MM.1S (cell line): ENCODE measurements around the gene PLXNA2.

Experiments
- DNase-seq: peaks from one replicate; pipeline ENCODE4 v3.0.0-alpha.2; 2015
- H2AFZ ChIP-seq: fragments of 300-600 bp; sonication (generic); 2 replicates; pipeline ENCODE4 v1.6.0; 2016; ENCODE audit warnings: antibody characterized with exemption, low read length
- H3F3A ChIP-seq: fragments of 300-600 bp; sonication (generic); 2 replicates; pipeline ENCODE4 v1.6.1; 2016; ENCODE audit warnings: mild to moderate bottlenecking, antibody characterized with exemption, low read length, moderate library complexity, mixed read lengths; ENCODE audit not compliant: insufficient read depth
- H3K27ac ChIP-seq: fragments of 300-600 bp; sonication (generic); 2 replicates; pipeline ENCODE4 v1.5.1; 2016; ENCODE audit warnings: mild to moderate bottlenecking, low read length
- H3K27me3 ChIP-seq: fragments of 300-600 bp; sonication (generic); replicated peaks from 2 replicates; pipeline ENCODE4 v1.6.0; 2016; ENCODE audit warnings: low read length; ENCODE audit not compliant: insufficient read depth
- H3K36me3 ChIP-seq: fragments of 300-600 bp; sonication (generic); replicated peaks from 2 replicates; pipeline ENCODE4 v1.6.1; 2016; ENCODE audit warnings: mild to moderate bottlenecking, low read length, mixed read lengths; ENCODE audit not compliant: insufficient read depth
- H3K4me1 ChIP-seq: fragments of 300-600 bp; sonication (generic); 2 replicates; pipeline ENCODE4 v1.6.1; 2016; ENCODE audit warnings: low read length, mixed read lengths
- H3K4me2 ChIP-seq: fragments of 300-600 bp; sonication (generic); 2 replicates; pipeline ENCODE4 v1.6.0; 2016; ENCODE audit warnings: low read depth, low read length
- H3K4me3 ChIP-seq: fragments of 300-600 bp; sonication (generic); 2 replicates; pipeline ENCODE4 v1.5.1; 2016; ENCODE audit warnings: low read length, mixed read lengths
- H3K79me2 ChIP-seq: fragments of 300-600 bp; sonication (generic); 2 replicates; pipeline ENCODE4 v1.6.1; 2016; ENCODE audit warnings: mixed run types, low read length, mixed read lengths
- H3K9ac ChIP-seq: fragments of 300-600 bp; sonication (generic); 2 replicates; pipeline ENCODE4 v1.6.1; 2016; ENCODE audit warnings: low read length, mixed read lengths
- H3K9me2 ChIP-seq: fragments of 300-600 bp; sonication (generic); replicated peaks from 2 replicates; pipeline ENCODE4 v1.6.1; 2016; ENCODE audit warnings: mild to moderate bottlenecking, low read length, mixed read lengths; ENCODE audit not compliant: insufficient read depth
- H3K9me3 ChIP-seq: fragments of 300-600 bp; sonication (generic); replicated peaks from 2 replicates; pipeline ENCODE4 v1.6.1; 2016; ENCODE audit warnings: mild to moderate bottlenecking, low read length, mixed read lengths; ENCODE audit not compliant: insufficient read depth
- H4K20me1 ChIP-seq: fragments of 300-600 bp; sonication (generic); 2 replicates; pipeline ENCODE4 v1.6.1; 2016; ENCODE audit warnings: mild to moderate bottlenecking, low read length, moderate library complexity, mixed read lengths; ENCODE audit not compliant: insufficient read depth
- CTCF ChIP-seq: fragments of 300-600 bp; sonication (generic); IDR thresholded peaks from 2 replicates; pipeline ENCODE4 v1.5.1; 2016; ENCODE audit warnings: antibody characterized with exemption, low read length, mixed read lengths
- EZH2 ChIP-seq: fragments of 300-600 bp; sonication (generic); optimal IDR thresholded peaks from 2 replicates; pipeline ENCODE3; 2017; ENCODE audit warnings: low read depth, mild to moderate bottlenecking, antibody characterized with exemption, low read length, mixed read lengths
- EZH2phosphoT487 ChIP-seq: fragments of 300-600 bp; sonication (generic); IDR thresholded peaks from 2 replicates; pipeline ENCODE4 v1.6.1; 2018; ENCODE audit warnings: antibody characterized with exemption, low read length

Gene PLXNA2

GRCh38 chr1:208251911-208252835 lies 8.0 kb upstream of the PLXNA2 start:
- no peaks in the 10 kb centered on the region for H3K36me3 ChIP-seq
- H3K27ac ChIP-seq, result no peak overlapping the region
- no peak overlapping the region for H3K4me3 ChIP-seq
- no peak overlapping the region for H2AFZ ChIP-seq
- peaks cover 18% of the 10 kb centered on the region for H3K4me1 ChIP-seq
- TF ChIP-seq EZH2 (no peak), CTCF (no peak), EZH2phosphoT487 (no peak)
- H4K20me1 ChIP-seq, result no peaks in the 10 kb centered on the region
- H3K9ac ChIP-seq, result no peak overlapping the region
- peaks cover 13% of the 10 kb centered on the region; the same call in 1 of the 2 replicates for H3F3A ChIP-seq
- no peaks in the 10 kb centered on the region for H3K79me2 ChIP-seq
- no peaks in the 10 kb centered on the region for H3K9me2 ChIP-seq
- no peak overlapping the region for H3K4me2 ChIP-seq
- no peak for DNase-seq
- H3K9me3 ChIP-seq, result no peaks in the 10 kb centered on the region
- no peaks in the 10 kb centered on the region for H3K27me3 ChIP-seq

GRCh38 chr1:208251015-208251414 lies 6.8 kb upstream of the PLXNA2 start:
- Histone ChIP-seq H3K9me3 (no peaks in the 10 kb centered on the region), H3K9ac (no peak overlapping the region), H4K20me1 (no peaks in the 10 kb centered on the region), H3K4me2 (no peak overlapping the region), H3K4me3 (no peak overlapping the region), H3K9me2 (no peaks in the 10 kb centered on the region), H3K4me1 (peaks cover 8% of the 10 kb centered on the region), H3K27ac (no peak overlapping the region), H3F3A (peaks cover 2% of the 10 kb centered on the region; the same call in 1 of the 2 replicates), H3K27me3 (no peaks in the 10 kb centered on the region), H3K79me2 (no peaks in the 10 kb centered on the region), H3K36me3 (no peaks in the 10 kb centered on the region), H2AFZ (no peak overlapping the region)
- no peak for TF ChIP-seq EZH2
- no peak for TF ChIP-seq EZH2phosphoT487
- TF ChIP-seq CTCF, result no peak
- DNase-seq, result no peak

GRCh38 chr1:208250613-208251012 lies 6.4 kb upstream of the PLXNA2 start:
- Histone ChIP-seq H3K79me2 (no peaks in the 10 kb centered on the region), H3K9me2 (no peaks in the 10 kb centered on the region), H3K4me2 (no peak overlapping the region), H3K9me3 (no peaks in the 10 kb centered on the region), H3K36me3 (no peaks in the 10 kb centered on the region), H3K27ac (no peak overlapping the region), H3F3A (no peaks in the 10 kb centered on the region), H3K9ac (no peak overlapping the region), H2AFZ (no peak overlapping the region), H3K4me1 (peaks cover 4% of the 10 kb centered on the region; the same call in 1 of the 2 replicates), H4K20me1 (no peaks in the 10 kb centered on the region), H3K4me3 (no peak overlapping the region), H3K27me3 (no peaks in the 10 kb centered on the region)
- TF ChIP-seq CTCF (no peak), EZH2phosphoT487 (no peak), EZH2 (no peak)
- no peak for DNase-seq
